ENCODE data around the gene RTKN.
"Not testable (repeated sequence)": the region's sequence is repeated elsewhere in the genome, so short reads cannot be mapped to it uniquely, and the experiment has no call there.

DNA sequence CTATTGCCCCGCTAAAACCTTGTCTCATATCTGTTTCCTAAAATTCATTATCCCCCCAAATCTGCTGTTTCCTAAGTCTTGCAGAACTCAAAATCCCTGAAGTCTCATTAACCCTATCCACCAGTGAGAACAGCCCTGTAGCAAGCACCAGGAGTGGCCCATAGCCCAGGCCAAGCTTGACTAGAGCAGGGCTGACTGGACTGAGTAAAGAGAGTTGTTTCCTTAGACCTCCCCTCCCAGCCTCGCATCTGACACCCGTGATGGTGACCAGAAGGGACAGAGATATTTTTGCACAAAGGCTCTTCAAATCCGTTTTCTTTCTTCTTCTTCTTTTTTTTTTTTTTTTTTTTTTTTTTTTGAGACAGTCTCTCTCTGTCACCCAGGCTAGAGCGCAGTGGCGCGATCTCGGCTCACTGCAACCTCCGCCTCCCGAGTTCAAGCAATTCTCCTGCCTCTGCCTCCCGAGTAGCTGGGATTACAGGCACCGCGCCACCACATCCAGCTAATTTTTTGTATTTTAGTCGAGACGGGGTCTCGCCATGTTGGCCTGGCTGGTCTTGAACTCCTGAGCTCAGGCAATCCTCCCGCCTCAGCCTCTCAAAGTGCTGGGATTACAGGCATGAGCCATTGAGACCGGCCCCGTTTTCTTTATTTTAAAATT lies 21.2 kb downstream of the RTKN start:
- TF ChIP-seq, protein P1, sequence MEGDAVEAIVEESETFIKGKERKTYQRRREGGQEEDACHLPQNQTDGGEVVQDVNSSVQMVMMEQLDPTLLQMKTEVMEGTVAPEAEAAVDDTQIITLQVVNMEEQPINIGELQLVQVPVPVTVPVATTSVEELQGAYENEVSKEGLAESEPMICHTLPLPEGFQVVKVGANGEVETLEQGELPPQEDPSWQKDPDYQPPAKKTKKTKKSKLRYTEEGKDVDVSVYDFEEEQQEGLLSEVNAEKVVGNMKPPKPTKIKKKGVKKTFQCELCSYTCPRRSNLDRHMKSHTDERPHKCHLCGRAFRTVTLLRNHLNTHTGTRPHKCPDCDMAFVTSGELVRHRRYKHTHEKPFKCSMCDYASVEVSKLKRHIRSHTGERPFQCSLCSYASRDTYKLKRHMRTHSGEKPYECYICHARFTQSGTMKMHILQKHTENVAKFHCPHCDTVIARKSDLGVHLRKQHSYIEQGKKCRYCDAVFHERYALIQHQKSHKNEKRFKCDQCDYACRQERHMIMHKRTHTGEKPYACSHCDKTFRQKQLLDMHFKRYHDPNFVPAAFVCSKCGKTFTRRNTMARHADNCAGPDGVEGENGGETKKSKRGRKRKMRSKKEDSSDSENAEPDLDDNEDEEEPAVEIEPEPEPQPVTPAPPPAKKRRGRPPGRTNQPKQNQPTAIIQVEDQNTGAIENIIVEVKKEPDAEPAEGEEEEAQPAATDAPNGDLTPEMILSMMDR (IDR thresholded peaks at IDR 0.05) = not testable (repeated sequence)
- TF ChIP-seq POLR2A (IDR thresholded peaks at IDR 0.05) = not testable (repeated sequence)

Measured in lower leg skin (tissue), 3 donors.